Measurements from ENCODE around the gene CIITA. TPM values are rescaled to one million over a fixed set of nuclear protein-coding genes. Genes with fewer than 3 reads are reported as not detected.
"Not testable (repeated sequence)": the region's sequence is repeated elsewhere in the genome, so short reads cannot be mapped to it uniquely, and the experiment has no call there.

Gene CIITA
- total RNA-seq, 2 donors from 2014 or later = 13.3 to 104 TPM

GRCh38 chr16:10964039-10964890 lies 87.3 kb downstream of the CIITA start:
- Mint-ChIP-seq H3K27me3 (no peaks in the 10 kb centered on the region), H3K27ac (peak overlapping the region; percentile 90 to 96), H3K9me3 (peaks cover 6% of the 10 kb centered on the region), H3K4me3 (peak overlapping the region; percentile 79), H3K36me3 (peaks cover 17% of the 10 kb centered on the region), H3K4me1 (ENCODE audit: low read depth in 2 of 2) (peaks cover 41 to 45% of the 10 kb centered on the region in 2 donors)
- DNase-seq (ENCODE audit: low spot score) (peak; percentile 87), ATAC-seq (peak; percentile 67 to 85)

GRCh38 chr16:10964891-10965326 lies 87.9 kb downstream of the CIITA start:
- Mint-ChIP-seq H3K4me3 (peak overlapping the region; percentile 79), H3K4me1 (ENCODE audit: low read depth in 2 of 2) (peaks cover 41 to 45% of the 10 kb centered on the region in 2 donors), H3K9me3 (peaks cover 6% of the 10 kb centered on the region), H3K27me3 (no peaks in the 10 kb centered on the region), H3K27ac (peak overlapping the region; percentile 90 to 96), H3K36me3 (peaks cover 17% of the 10 kb centered on the region)
- peak in 1 of 2 donors; percentile 87 for ATAC-seq
- no peak for DNase-seq (ENCODE audit: low spot score)

GRCh38 chr16:10965440-10966061 lies 88.5 kb downstream of the CIITA start:
- H3K4me3 Mint-ChIP-seq = peak overlapping the region; percentile 79
- H3K36me3 Mint-ChIP-seq = peaks cover 17% of the 10 kb centered on the region
- H3K4me1 Mint-ChIP-seq (ENCODE audit: low read depth in 2 of 2) = peaks cover 45 to 49% of the 10 kb centered on the region in 2 donors
- DNase-seq (ENCODE audit: low spot score) = no peak
- H3K9me3 Mint-ChIP-seq = peaks cover 6% of the 10 kb centered on the region
- peak; percentile 62 to 67 for ATAC-seq
- no peaks in the 10 kb centered on the region for H3K27me3 Mint-ChIP-seq
- H3K27ac Mint-ChIP-seq = peak overlapping the region; percentile 90 to 96

GRCh38 chr16:10966129-10966528 lies 89.1 kb downstream of the CIITA start:
- H3K27ac Mint-ChIP-seq = peak overlapping the region; percentile 90 to 96
- H3K27me3 Mint-ChIP-seq = no peaks in the 10 kb centered on the region
- peaks cover 6% of the 10 kb centered on the region for H3K9me3 Mint-ChIP-seq
- H3K4me1 Mint-ChIP-seq (ENCODE audit: low read depth in 2 of 2) = peaks cover 51 to 52% of the 10 kb centered on the region in 2 donors
- ATAC-seq = no peak
- H3K36me3 Mint-ChIP-seq = peaks cover 22% of the 10 kb centered on the region
- no peak for DNase-seq (ENCODE audit: low spot score)
- H3K4me3 Mint-ChIP-seq = peak overlapping the region; percentile 79

- peaks cover 22% of the 10 kb centered on the region for H3K36me3 Mint-ChIP-seq
- not testable (repeated sequence) for H3K27me3 Mint-ChIP-seq; H3K9me3 Mint-ChIP-seq; ATAC-seq; DNase-seq (ENCODE audit: low spot score)
- H3K4me1 Mint-ChIP-seq (ENCODE audit: low read depth in 2 of 2) = peaks cover 55 to 56% of the 10 kb centered on the region in 2 donors
- peak overlapping the region; percentile 90 to 96 for H3K27ac Mint-ChIP-seq
- H3K4me3 Mint-ChIP-seq = peak overlapping the region; percentile 79
These were observed 89.6 kb downstream of the CIITA start for GRCh38 chr16:10966559-10966958.

GRCh38 chr16:10967986-10968385 lies 91.0 kb downstream of the CIITA start:
- H3K4me1 Mint-ChIP-seq (ENCODE audit: low read depth in 2 of 2) = peaks cover 65 to 68% of the 10 kb centered on the region in 2 donors

GRCh38 chr16:10968498-10968897 lies 91.5 kb downstream of the CIITA start:
- peak overlapping the region in 1 of 2 donors; percentile 10 for H3K27ac Mint-ChIP-seq
- no peaks in the 10 kb centered on the region for H3K27me3 Mint-ChIP-seq
- ATAC-seq (no peak), DNase-seq (ENCODE audit: low spot score) (no peak)
- peaks cover 66 to 68% of the 10 kb centered on the region in 2 donors for H3K4me1 Mint-ChIP-seq (ENCODE audit: low read depth in 2 of 2)
- H3K36me3 Mint-ChIP-seq = peaks cover 20% of the 10 kb centered on the region
- no peak overlapping the region for H3K4me3 Mint-ChIP-seq
- H3K9me3 Mint-ChIP-seq = peaks cover 6% of the 10 kb centered on the region

More at GRCh38 chr16:10967986-10968385, 91.0 kb downstream of the CIITA start:
- peaks cover 6% of the 10 kb centered on the region for H3K9me3 Mint-ChIP-seq
- no peak overlapping the region for H3K4me3 Mint-ChIP-seq
- no peak for ATAC-seq
- peak overlapping the region in 1 of 2 donors; percentile 10 for H3K27ac Mint-ChIP-seq
- peaks cover 21% of the 10 kb centered on the region for H3K36me3 Mint-ChIP-seq
- no peaks in the 10 kb centered on the region for H3K27me3 Mint-ChIP-seq
- DNase-seq (ENCODE audit: low spot score) = no peak

- H3K9me3 Mint-ChIP-seq = peaks cover 6% of the 10 kb centered on the region
These were observed 92.6 kb downstream of the CIITA start for GRCh38 chr16:10969615-10970014.

GRCh38 chr16:10970065-10970464 lies 93.1 kb downstream of the CIITA start:
- Mint-ChIP-seq H3K27ac (peak overlapping the region; percentile 56 to 74), H3K4me3 (no peak overlapping the region), H3K9me3 (peaks cover 6% of the 10 kb centered on the region), H3K4me1 (ENCODE audit: low read depth in 2 of 2) (peaks cover 58 to 61% of the 10 kb centered on the region in 2 donors), H3K27me3 (no peaks in the 10 kb centered on the region), H3K36me3 (peaks cover 26% of the 10 kb centered on the region)
- no peak for ATAC-seq
- no peak for DNase-seq (ENCODE audit: low spot score)

More at GRCh38 chr16:10969615-10970014, 92.6 kb downstream of the CIITA start:
- H3K36me3 Mint-ChIP-seq = peaks cover 23% of the 10 kb centered on the region
- no peaks in the 10 kb centered on the region for H3K27me3 Mint-ChIP-seq
- ATAC-seq (no peak), DNase-seq (ENCODE audit: low spot score) (no peak)
- H3K4me1 Mint-ChIP-seq (ENCODE audit: low read depth in 2 of 2) = peaks cover 60 to 62% of the 10 kb centered on the region in 2 donors
- H3K4me3 Mint-ChIP-seq = no peak overlapping the region
- peak overlapping the region in 1 of 2 donors; percentile 74 for H3K27ac Mint-ChIP-seq

GRCh38 chr16:10971560-10971961 lies 94.6 kb downstream of the CIITA start:
- ATAC-seq (peak in 1 of 2 donors; percentile 67), DNase-seq (ENCODE audit: low spot score) (no peak)
- H3K36me3 Mint-ChIP-seq = peaks cover 17% of the 10 kb centered on the region
- H3K27ac Mint-ChIP-seq = peak overlapping the region; percentile 56 to 74
- peak overlapping the region; percentile 42 for H3K4me3 Mint-ChIP-seq
- H3K9me3 Mint-ChIP-seq = no peaks in the 10 kb centered on the region
- no peaks in the 10 kb centered on the region for H3K27me3 Mint-ChIP-seq
- H3K4me1 Mint-ChIP-seq (ENCODE audit: low read depth in 2 of 2) = peaks cover 44 to 46% of the 10 kb centered on the region in 2 donors

GRCh38 chr16:10972108-10972818 lies 95.3 kb downstream of the CIITA start:
- peaks cover 17% of the 10 kb centered on the region for H3K36me3 Mint-ChIP-seq
- no peaks in the 10 kb centered on the region for H3K9me3 Mint-ChIP-seq
- no peaks in the 10 kb centered on the region for H3K27me3 Mint-ChIP-seq
- peak overlapping the region; percentile 56 to 74 for H3K27ac Mint-ChIP-seq
- no peak for DNase-seq (ENCODE audit: low spot score)
- H3K4me3 Mint-ChIP-seq = peak overlapping the region; percentile 45
- peak; percentile 12 to 63 for ATAC-seq
- H3K4me1 Mint-ChIP-seq (ENCODE audit: low read depth in 2 of 2) = peaks cover 44 to 46% of the 10 kb centered on the region in 2 donors

GRCh38 chr16:10972819-10973464 lies 95.9 kb downstream of the CIITA start:
- no peaks in the 10 kb centered on the region for H3K27me3 Mint-ChIP-seq
- H3K4me1 Mint-ChIP-seq (ENCODE audit: low read depth in 2 of 2) = peaks cover 50 to 51% of the 10 kb centered on the region in 2 donors
- ATAC-seq (no peak), DNase-seq (ENCODE audit: low spot score) (no peak)
- H3K36me3 Mint-ChIP-seq = peaks cover 23% of the 10 kb centered on the region
- no peaks in the 10 kb centered on the region for H3K9me3 Mint-ChIP-seq
- H3K4me3 Mint-ChIP-seq = peak overlapping the region; percentile 45
- peak overlapping the region; percentile 56 to 74 for H3K27ac Mint-ChIP-seq

- no peak for DNase-seq (ENCODE audit: low spot score)
- H3K4me3 Mint-ChIP-seq = no peak overlapping the region
- no peaks in the 10 kb centered on the region for H3K27me3 Mint-ChIP-seq
- peaks cover 24% of the 10 kb centered on the region for H3K36me3 Mint-ChIP-seq
- no peaks in the 10 kb centered on the region for H3K9me3 Mint-ChIP-seq
- ATAC-seq = no peak
- peak overlapping the region in 1 of 2 donors; percentile 88 for H3K27ac Mint-ChIP-seq
- peaks cover 39 to 42% of the 10 kb centered on the region in 2 donors for H3K4me1 Mint-ChIP-seq (ENCODE audit: low read depth in 2 of 2)
These were observed 99.6 kb downstream of the CIITA start for GRCh38 chr16:10976634-10977033.

All from natural killer cell treated with Interleukin-12 subunit alpha and Interleukin-12 subunit beta and Interleukin-15 and Interleukin-18, amount 100 ng/mL, for 72 hours (primary cell).